Panc1 (cell line): ENCODE results near the gene ENOX1. TPM values are rescaled to one million over a fixed set of nuclear protein-coding genes. Genes with fewer than 3 reads are reported as not detected.

Source experiments
- ATAC-seq: fragments of 200-7000 bp; cut with Tn5 transposase; 2 replicates; pipeline ENCODE4 v1.9.1; 2020; ENCODE audit warnings: mild to moderate bottlenecking, moderate library complexity
- BruUV-seq: library from RNA; stranded (reverse); fragments of 400-500 nt; replicated peaks from 2 replicates; lab custom pipeline; 2021; lab: Mats Ljungman, UMichigan
- CTCF ChIA-PET: fragments of 300-600 bp; sonication (Branson Sonifier 250); formaldehyde crosslinking; loops from one replicate; lab custom pipeline; 2022; ENCODE audit warnings: antibody characterized with exemption; lab: Charles Lee
- POLR2A ChIA-PET: fragments of 300-600 bp; sonication (Branson Sonifier 250); formaldehyde crosslinking; loops from one replicate; lab custom pipeline; 2022; ENCODE audit warnings: antibody characterized with exemption; lab: Charles Lee
- DNase-seq: peaks from one replicate; pipeline ENCODE4 v3.0.0-alpha.2; 2010; ENCODE audit warnings: low read depth, low spot score
- H3K27ac ChIP-seq: 2 replicates; pipeline ENCODE4 v1.5.1; 2011; ENCODE audit warnings: mild to moderate bottlenecking, low read length, inconsistent platforms
- H3K27me3 ChIP-seq: fragments of 200-500 bp; sonication (Bioruptor generic); 2 replicates; pipeline ENCODE4 v1.6.0; 2014; ENCODE audit warnings: low read length, inconsistent platforms; ENCODE audit not compliant: control insufficient read depth, insufficient read depth
- H3K36me3 ChIP-seq: fragments of 200-500 bp; sonication (Bioruptor generic); 2 replicates; pipeline ENCODE4 v1.5.1; 2014; ENCODE audit warnings: inconsistent platforms, mild to moderate bottlenecking, low read length, moderate library complexity; ENCODE audit not compliant: control insufficient read depth, insufficient read depth
- H3K4me1 ChIP-seq: 2 replicates; pipeline ENCODE4 v1.5.1; 2011; ENCODE audit warnings: inconsistent platforms, mild to moderate bottlenecking, low read length, moderate library complexity; ENCODE audit not compliant: control insufficient read depth, insufficient read depth
- H3K4me3 ChIP-seq, 2 experiments: 2 replicates each; pipeline ENCODE4 v1.5.1; 2011 to 2012; ENCODE audit warnings: low read depth in 2 of 2, low read length in 2 of 2, mild to moderate bottlenecking in 2 of 2, inconsistent platforms in 1 of 2, moderate library complexity in 1 of 2
- H3K9me3 ChIP-seq: fragments of 200-500 bp; sonication (Bioruptor generic); 2 replicates; pipeline ENCODE4 v1.5.1; 2014; ENCODE audit warnings: low read depth, mild to moderate bottlenecking, inconsistent platforms, low read length, moderate library complexity; ENCODE audit not compliant: control insufficient read depth, insufficient read depth
- POLR2AphosphoS5 ChIP-seq: IDR thresholded peaks from 2 replicates; pipeline ENCODE4 v1.6.1; 2012; ENCODE audit warnings: mild to moderate bottlenecking, low read depth, low read length, moderate library complexity
- SIN3A ChIP-seq: IDR thresholded peaks from 2 replicates; pipeline ENCODE4 v1.6.1; 2012; ENCODE audit warnings: low read depth, mild to moderate bottlenecking, low read length, moderate library complexity, borderline replicate concordance; ENCODE audit not compliant: insufficient read depth
- TCF7L2 ChIP-seq: IDR thresholded peaks from 2 replicates; pipeline ENCODE4 v1.6.1; 2011; ENCODE audit warnings: mild to moderate bottlenecking, low read depth, low read length, inconsistent platforms
- in situ Hi-C: cut with HindIII; loops from 2 replicates; pipeline ENCODE4 v1.10.0; 2016; ENCODE audit warnings: low sequenced_read_pairs, low pct_unique_long_range_greater_than_20kb
- intact Hi-C: fragments of 100-400 bp; cut with micrococcal nuclease; formaldehyde crosslinking; loops from one replicate; pipeline ENCODE4 v1.10.0; 2022; ENCODE audit not compliant: unreplicated experiment
- total RNA-seq: library from RNA; stranded (reverse); gene quantifications from one replicate; pipeline ENCODE4 v1.2.1, GENCODE V29; 2021; ENCODE audit not compliant: unreplicated experiment
- TF ChIP-seq, protein P1 (sequence below), 2 experiments: IDR thresholded peaks; 2 replicates each; pipeline ENCODE4 v1.6.1; 2011 to 2012; ENCODE audit warnings: low read depth in 2 of 2, control low read depth in 1 of 2, low read length in 1 of 2, mild to moderate bottlenecking in 1 of 2, moderate library complexity in 1 of 2; ENCODE audit not compliant: insufficient read depth in 1 of 2
- TF ChIP-seq, protein P2 (sequence below): fragments of 450-650 bp; IDR thresholded peaks from 2 replicates; pipeline ENCODE4 v1.5.1; 2017; ENCODE audit warnings: mild to moderate bottlenecking

The ENOX1 gene
- total RNA-seq, 1 experiment from 2014 or later: 0.23 TPM

DNA sequence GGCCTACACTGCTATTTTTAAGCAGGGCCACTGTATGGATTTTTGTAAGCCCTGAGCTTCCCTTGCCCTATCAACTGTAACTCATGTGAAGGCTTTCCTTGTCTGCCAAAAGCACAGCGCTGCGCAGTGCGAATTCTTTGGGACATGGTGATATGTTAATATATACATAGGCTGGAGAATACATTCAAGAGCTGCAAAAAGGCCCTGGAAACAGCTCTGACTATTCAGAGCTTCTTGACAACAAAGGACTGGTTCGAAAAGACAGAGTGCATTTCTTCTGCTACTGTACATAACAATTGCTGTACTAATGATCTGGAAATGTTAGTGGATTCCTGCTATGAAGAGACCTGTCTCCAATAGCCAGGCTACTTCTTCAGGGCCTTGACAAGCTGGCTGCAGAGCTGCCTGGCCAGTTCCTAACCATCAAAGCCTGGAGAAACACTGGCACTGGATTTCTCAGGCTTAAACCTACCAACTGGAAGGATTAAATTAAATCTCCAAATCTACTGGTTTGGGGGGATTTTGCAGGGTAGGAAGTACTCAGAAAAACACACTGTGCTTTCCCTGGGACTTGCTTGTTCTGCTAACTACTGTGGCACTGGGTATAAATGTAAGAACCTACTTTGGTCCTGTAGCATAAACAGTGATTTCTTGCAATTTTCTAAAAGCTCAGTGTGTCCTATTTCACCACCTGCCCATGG lies 516.5 kb downstream of the ENOX1 start:
- TF ChIP-seq SIN3A: no peak
- H3K27ac ChIP-seq: peak overlapping the region; percentile 75
- H3K4me1 ChIP-seq: peaks cover 21% of the 10 kb centered on the region
- intact Hi-C loops (no loop called here), in situ Hi-C loops (no loop called here)
- no peaks in the 10 kb centered on the region for H3K36me3 ChIP-seq
- H3K9me3 ChIP-seq: no peaks in the 10 kb centered on the region
- ChIA-PET CTCF (no interaction called here), POLR2A (interaction anchor here (0.6 kb wide), 1 partner anchor 446 kb away, joined by 22 read pairs; no protein-coding TSS in a partner anchor)
- DNase-seq (no peak), ATAC-seq (no peak)
- no TSS peak for BruUV-seq
- H3K4me3 ChIP-seq: no peak overlapping the region
- no peaks in the 10 kb centered on the region for H3K27me3 ChIP-seq

- no peaks in the 10 kb centered on the region for H3K9me3 ChIP-seq
- TF ChIP-seq TCF7L2: peak; percentile 33; the same call in 1 of the 2 replicates
- TF ChIP-seq, protein P1, sequence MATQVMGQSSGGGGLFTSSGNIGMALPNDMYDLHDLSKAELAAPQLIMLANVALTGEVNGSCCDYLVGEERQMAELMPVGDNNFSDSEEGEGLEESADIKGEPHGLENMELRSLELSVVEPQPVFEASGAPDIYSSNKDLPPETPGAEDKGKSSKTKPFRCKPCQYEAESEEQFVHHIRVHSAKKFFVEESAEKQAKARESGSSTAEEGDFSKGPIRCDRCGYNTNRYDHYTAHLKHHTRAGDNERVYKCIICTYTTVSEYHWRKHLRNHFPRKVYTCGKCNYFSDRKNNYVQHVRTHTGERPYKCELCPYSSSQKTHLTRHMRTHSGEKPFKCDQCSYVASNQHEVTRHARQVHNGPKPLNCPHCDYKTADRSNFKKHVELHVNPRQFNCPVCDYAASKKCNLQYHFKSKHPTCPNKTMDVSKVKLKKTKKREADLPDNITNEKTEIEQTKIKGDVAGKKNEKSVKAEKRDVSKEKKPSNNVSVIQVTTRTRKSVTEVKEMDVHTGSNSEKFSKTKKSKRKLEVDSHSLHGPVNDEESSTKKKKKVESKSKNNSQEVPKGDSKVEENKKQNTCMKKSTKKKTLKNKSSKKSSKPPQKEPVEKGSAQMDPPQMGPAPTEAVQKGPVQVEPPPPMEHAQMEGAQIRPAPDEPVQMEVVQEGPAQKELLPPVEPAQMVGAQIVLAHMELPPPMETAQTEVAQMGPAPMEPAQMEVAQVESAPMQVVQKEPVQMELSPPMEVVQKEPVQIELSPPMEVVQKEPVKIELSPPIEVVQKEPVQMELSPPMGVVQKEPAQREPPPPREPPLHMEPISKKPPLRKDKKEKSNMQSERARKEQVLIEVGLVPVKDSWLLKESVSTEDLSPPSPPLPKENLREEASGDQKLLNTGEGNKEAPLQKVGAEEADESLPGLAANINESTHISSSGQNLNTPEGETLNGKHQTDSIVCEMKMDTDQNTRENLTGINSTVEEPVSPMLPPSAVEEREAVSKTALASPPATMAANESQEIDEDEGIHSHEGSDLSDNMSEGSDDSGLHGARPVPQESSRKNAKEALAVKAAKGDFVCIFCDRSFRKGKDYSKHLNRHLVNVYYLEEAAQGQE (IDR thresholded peaks at IDR 0.05; ENCODE audit: insufficient read depth in 1 of 2, low read depth in 2 of 2, low read length in 1 of 2): no peak
- H3K4me3 ChIP-seq: peak overlapping the region in 1 of 2 experiments; percentile 26; a peak in 2 of 4 replicates
- intact Hi-C loops (no loop called here), in situ Hi-C loops (no loop called here)
- POLR2A ChIA-PET: interaction anchor here (0.6 kb wide), 1 partner anchor 14 kb away, joined by 3 read pairs; no protein-coding TSS in a partner anchor
- H3K36me3 ChIP-seq: no peaks in the 10 kb centered on the region
- peak; percentile 81 for DNase-seq
- BruUV-seq: no TSS peak
- H3K27me3 ChIP-seq: no peaks in the 10 kb centered on the region
- H3K4me1 ChIP-seq: peaks cover 21% of the 10 kb centered on the region
- peak; percentile 97 for ATAC-seq
- peak overlapping the region; percentile 77 for H3K27ac ChIP-seq
- CTCF ChIA-PET: no interaction called here
These were observed 517.7 kb downstream of the ENOX1 start for GRCh38 chr13:43269037-43269481.

GRCh38 chr13:43268632-43269031 lies 518.1 kb downstream of the ENOX1 start:
- Histone ChIP-seq H3K4me1 (peaks cover 21% of the 10 kb centered on the region), H3K27ac (peak overlapping the region; percentile 77), H3K9me3 (no peaks in the 10 kb centered on the region), H3K4me3 (no peak overlapping the region), H3K27me3 (no peaks in the 10 kb centered on the region), H3K36me3 (no peaks in the 10 kb centered on the region)
- TF ChIP-seq POLR2AphosphoS5 (no peak), SIN3A (no peak), TCF7L2 (no peak)
- TF ChIP-seq, protein P2, sequence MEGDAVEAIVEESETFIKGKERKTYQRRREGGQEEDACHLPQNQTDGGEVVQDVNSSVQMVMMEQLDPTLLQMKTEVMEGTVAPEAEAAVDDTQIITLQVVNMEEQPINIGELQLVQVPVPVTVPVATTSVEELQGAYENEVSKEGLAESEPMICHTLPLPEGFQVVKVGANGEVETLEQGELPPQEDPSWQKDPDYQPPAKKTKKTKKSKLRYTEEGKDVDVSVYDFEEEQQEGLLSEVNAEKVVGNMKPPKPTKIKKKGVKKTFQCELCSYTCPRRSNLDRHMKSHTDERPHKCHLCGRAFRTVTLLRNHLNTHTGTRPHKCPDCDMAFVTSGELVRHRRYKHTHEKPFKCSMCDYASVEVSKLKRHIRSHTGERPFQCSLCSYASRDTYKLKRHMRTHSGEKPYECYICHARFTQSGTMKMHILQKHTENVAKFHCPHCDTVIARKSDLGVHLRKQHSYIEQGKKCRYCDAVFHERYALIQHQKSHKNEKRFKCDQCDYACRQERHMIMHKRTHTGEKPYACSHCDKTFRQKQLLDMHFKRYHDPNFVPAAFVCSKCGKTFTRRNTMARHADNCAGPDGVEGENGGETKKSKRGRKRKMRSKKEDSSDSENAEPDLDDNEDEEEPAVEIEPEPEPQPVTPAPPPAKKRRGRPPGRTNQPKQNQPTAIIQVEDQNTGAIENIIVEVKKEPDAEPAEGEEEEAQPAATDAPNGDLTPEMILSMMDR: no peak
- TF ChIP-seq, protein P1 (IDR thresholded peaks at IDR 0.05; ENCODE audit: insufficient read depth in 1 of 2, low read depth in 2 of 2, low read length in 1 of 2): no peak
- in situ Hi-C loops (no loop called here), intact Hi-C loops (no loop called here)
- POLR2A ChIA-PET: no interaction called here
- DNase-seq (no peak), ATAC-seq (peak; percentile 80)
- CTCF ChIA-PET: no interaction called here
- BruUV-seq: no TSS peak
